GM21723 (cell line): ENCODE results near the gene NOXA1.
"Not testable (repeated sequence)": the region's sequence is repeated elsewhere in the genome, so short reads cannot be mapped to it uniquely, and the experiment has no call there.

Experiments used
- ATAC-seq: cut with Tn5 transposase; IDR thresholded peaks from one replicate; pipeline ENCODE4 v1.9.1; 2021; ENCODE audit warnings: mild to moderate bottlenecking, moderate library complexity; ENCODE audit not compliant: unreplicated experiment

NOXA1 gene

GRCh38 chr9:137437691-137438590 lies 14.7 kb downstream of the NOXA1 start:
- ATAC-seq: no peak

GRCh38 chr9:137438591-137439157 lies 15.5 kb downstream of the NOXA1 start:
- no peak for ATAC-seq

DNA sequence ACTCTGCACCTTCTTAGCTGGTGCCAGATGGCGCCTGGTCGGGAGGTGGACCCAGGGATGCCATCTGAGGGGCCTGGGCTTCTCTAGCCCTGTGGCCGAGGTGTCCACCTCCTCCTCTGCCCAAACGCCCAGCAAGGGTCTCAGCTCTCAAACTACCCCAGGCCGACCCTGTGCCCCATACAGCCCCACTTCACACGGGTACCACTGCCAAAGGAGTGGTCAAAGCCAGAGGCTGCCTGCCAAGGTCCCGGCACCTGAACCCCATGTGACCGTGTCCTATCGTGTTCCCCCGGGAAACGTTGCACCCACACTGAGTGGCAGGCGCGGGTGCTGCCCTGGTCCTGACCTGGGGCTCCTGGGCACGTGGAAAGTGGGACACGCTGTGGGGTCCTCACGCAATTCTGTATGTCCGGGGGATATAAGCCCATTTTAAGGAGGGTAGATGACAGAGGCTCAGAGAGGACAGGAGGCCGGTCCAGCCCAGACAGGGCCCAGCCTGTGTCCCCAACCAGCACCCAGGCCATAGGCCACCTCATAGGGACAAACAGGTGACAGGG lies 16.0 kb downstream of the NOXA1 start:
- ATAC-seq: no peak

DNA sequence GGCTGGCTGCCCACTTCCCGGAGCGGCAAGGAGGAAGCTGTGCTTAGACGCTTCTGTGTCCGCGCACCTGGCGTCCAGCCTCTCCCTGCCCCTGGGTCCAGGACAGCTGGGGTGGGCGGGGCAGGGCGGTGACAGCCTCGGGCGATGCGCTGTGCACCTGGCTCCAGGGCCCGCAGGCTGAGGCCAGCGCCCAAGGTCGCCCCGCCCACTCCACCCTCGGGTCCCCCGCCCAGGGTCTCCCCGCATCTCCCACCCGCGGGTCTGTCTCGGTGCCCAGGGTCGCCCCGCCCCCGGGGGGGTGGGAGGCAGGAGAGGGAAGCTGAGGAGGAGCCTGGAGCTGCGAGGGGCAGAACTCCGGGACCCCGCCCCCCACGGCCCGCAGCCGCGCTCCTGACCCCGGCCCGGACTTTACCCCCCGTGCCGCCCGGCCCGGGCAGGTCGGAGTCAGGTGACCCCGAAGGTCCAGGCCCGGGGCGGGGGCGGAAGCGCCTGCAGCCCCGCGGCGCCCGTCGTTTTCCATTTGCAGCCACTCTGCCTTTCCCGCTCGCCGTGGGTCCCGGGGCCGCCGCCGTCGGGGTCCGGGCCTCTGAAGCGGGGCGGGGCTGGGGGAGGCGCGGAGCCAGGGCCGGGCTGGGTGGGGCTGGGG lies 18.2 kb downstream of the NOXA1 start, which contains the start of gene ENTPD8:
TSS of gene ENTPD8 (minus strand) at position 69 of the 646 bp plus-strand sequence. CDS start 3,072 bp downstream, outside the sequence.
- ATAC-seq: no peak

GRCh38 chr9:137441935-137442321 lies 18.7 kb downstream of the NOXA1 start:
- ATAC-seq: no peak

- ATAC-seq: no peak
These were observed 21.1 kb downstream of the NOXA1 start for GRCh38 chr9:137444106-137444790.

DNA sequence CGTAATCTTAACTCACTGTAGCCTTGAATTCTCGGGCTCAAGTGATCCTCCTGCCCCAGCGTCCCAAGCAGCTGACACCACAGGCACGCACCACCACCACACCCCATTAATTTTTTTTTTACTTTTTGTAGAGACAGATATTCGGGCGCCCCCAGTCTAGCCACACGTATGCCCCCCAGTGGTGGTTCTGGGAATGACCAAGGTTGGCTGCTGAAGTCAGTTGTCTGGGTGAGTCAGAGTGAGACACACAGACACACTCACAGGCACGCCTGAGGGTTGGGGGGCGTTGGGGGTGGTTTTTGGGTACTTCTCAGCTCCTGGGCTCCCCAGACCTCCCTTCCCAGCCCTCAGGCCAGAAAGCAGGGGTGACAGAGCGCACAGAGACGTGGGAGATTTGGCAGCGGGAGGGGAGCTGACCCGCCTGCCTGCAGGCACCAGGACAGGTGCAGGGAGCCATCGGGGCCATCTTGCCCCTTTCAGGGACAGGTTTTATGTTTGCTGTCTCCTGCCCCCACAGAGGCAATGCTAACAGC lies 22.1 kb downstream of the NOXA1 start:
- peak; percentile 78 for ATAC-seq

DNA sequence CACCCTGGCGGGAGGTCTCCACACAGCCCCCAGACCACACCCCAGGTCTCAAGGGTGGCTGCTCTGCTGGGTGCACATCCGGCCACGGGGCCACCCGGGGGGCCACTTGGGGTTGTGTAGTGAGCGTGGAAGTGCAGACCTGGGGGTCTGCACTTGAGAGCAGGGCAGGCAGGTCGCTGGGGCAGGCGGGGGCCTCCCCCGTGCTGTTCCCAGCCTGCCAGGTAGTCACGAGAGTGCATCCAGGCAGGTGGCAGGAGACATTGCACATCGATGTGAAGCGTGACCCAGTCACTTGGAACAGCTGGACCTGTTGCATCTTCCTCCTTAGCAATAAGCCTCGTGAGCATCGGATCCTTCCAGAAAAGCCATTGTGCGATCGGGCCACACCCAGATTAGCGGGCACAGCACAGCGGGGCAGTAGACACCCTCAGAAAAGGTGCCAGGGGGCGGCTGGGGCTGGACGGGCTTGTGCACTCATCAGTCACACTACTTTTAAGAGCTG lies 22.8 kb downstream of the NOXA1 start:
- ATAC-seq: no peak

DNA sequence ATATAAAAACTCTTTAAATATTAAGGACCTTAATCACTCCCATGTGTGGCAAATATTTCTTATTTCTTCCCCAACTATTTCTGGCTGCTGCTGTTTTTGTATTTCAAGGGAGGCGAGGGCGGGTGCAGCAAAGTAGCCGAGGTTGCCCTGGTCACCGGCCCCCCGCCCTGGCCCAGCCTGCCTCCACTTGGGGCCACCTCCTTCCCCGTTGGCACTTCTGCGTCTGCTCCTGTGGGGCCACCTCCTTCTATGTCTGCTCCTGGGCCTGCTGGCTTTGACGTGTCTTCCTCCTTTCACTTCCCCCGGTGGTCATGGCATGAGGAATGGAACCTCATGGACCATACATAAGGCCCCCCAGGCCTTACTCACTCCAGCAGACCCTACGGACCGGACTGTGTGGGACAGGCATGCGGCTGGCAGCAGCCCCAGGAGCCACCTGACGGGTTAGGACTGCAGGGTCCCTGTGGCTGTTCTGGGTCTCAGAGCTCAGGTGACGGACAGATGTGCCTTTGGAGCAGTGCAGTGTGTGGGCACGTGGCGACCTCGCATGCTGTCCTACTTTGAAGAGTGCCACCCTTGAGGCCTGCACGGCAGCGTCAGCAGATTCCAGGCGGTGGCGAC lies 23.8 kb downstream of the NOXA1 start:
- no peak for ATAC-seq

GRCh38 chr9:137447722-137448601 lies 24.8 kb downstream of the NOXA1 start:
- no peak for ATAC-seq

GRCh38 chr9:137448602-137448962 lies 25.4 kb downstream of the NOXA1 start:
- ATAC-seq: no peak

DNA sequence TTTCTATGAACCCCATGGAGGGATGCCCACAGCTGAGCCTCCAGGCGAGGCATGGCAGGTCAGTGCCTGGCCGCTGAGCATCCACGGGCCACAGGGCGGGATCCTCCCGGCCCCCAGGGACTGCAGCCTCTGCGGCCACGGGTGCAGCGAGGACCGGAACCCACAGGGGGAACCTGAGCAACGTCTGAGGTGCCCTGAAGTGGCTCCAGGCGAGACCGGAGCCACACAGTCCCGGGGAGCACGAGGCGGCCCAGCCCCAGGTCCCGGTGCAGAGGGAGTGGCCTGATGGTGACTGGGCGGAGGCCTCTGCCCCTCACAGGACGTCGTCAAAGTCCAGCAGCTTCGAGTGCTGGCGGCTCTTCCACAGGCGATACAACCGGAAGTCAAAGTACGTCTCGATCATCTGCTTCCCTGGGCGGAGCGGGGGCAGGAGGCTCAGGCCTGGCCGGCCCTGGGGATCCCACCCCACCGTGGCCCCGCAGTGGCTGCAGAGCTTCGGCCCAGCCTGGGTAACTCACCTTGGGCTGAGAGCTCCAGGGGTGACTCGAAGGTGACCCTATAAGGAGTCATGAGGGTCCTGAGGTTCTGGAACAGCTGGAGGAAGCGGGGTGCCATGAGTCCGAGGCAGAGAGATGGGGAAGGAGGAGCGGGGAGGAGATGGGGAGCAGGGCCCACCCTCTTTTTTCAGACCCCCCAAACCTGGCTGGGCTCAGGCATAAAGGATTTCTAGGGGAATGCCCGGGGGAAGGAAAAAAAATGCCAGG lies 26.1 kb downstream of the NOXA1 start:
- ATAC-seq: no peak

- no peak for ATAC-seq
These were observed 26.8 kb downstream of the NOXA1 start for GRCh38 chr9:137449931-137450538.

- not testable (repeated sequence) for ATAC-seq
These were observed 27.5 kb downstream of the NOXA1 start for GRCh38 chr9:137450539-137451222.

DNA sequence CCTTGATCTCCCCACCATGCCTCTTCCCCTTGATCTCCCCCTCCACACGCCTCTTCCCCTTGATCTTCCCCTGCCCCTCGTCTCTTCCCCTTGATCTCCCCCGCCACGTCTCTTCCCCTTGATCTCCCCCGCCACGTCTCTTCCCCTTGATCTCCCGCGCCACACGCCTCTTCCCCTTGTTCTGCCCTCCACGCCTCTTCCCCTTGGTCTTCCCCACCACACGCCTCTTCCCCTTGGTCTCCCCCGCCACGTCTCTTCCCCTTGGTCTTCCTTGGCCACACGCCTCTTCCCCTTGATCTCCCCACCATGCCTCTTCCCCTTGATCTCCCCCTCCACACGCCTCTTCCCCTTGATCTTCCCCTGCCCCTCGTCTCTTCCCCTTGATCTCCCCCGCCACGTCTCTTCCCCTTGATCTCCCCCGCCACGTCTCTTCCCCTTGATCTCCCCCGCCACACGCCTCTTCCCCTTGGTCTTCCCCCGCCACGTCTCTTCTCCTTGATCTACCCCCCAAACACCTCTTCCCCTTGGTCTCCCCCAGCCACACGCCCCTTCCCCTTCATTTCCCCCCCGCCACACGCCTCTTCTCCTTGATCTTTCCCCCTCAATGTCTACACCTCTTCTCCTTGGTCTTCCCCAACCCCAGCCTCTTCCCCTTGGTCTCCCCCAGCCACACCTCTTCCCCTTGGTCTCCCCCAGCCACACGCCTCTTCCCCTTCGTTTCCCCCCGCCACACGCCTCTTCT lies 28.2 kb downstream of the NOXA1 start:
- not testable (repeated sequence) for ATAC-seq

DNA sequence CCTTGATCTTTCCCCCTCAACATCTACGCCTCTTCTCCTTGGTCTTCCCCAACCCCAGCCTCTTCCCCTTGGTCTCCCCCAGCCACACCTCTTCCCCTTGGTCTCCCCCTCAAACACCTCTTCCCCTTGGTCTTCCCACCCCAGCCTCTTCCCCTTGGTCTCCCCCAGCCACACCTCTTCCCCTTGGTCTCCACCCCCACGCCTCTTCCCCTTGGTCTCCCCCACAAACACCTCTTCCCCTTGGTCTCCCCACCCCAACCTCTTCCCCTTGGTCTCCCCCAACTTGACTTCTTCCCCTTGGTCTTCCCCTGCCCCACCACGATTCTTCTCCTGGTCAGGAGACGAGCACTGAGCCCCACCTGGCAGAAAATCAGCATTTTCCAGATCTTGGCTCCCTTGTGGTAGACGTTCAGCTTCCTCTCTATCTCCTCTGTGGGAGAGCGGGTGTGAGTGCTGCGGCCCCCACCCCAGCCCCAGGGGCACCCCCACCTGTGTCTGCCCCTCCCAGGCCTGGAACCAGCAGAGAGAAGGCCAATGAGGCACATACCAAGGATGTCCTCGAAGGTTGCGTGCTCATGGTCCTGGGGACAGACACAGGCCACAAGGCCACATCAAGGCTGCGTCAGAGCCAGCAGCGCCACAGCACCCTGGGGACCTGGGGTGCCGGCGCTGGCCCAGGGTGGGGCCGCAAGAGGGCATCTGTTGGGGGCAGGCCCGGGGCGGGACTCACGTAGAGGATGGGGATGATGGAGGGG lies 29.0 kb downstream of the NOXA1 start:
- no peak for ATAC-seq
